A549 (cell line): ENCODE results near the gene CACNA1H. TPM values are rescaled to one million over a fixed set of nuclear protein-coding genes. Genes with fewer than 3 reads are reported as not detected.
"Not testable (repeated sequence)": the region's sequence is repeated elsewhere in the genome, so short reads cannot be mapped to it uniquely, and the experiment has no call there.

Source experiments
- ATAC-seq, 2 experiments: fragments of 200-7000 bp in 1 of 2; fragments of >200 bp in 1 of 2; cut with Nextera tagmentation in 1 of 2; cut with Tn5 transposase in 1 of 2; 3 replicates each; pipeline versions ENCODE4 v1.8.0 to v1.9.1; 2018 to 2020; ENCODE audit warnings: mild to moderate bottlenecking in 1 of 2, moderate library complexity in 1 of 2
- CTCF ChIA-PET: fragments of 300-600 bp; sonication (Branson Sonifier 250); formaldehyde crosslinking; extraction: SDS; loops from one replicate; lab custom pipeline; 2021; ENCODE audit warnings: antibody characterized with exemption, inconsistent platforms; lab: Yijun Ruan, JAX
- POLR2A ChIA-PET: fragments of 350-600 bp; formaldehyde crosslinking; extraction: SDS; loops from one replicate; lab custom pipeline; 2021; ENCODE audit warnings: antibody characterized with exemption, inconsistent platforms; lab: Yijun Ruan, JAX
- DNase-seq, 2 experiments: peaks; one replicate each; pipeline versions ENCODE4 v3.0.0 to v3.0.0-alpha.2; 2011 to 2016; ENCODE audit warnings: low read depth in 1 of 2, low spot score in 1 of 2
- FAIRE-seq: peaks from 2 replicates; lab custom pipeline; 2011; peaks lifted over from hg19 to GRCh38; lab: Jason Lieb, UNC
- H3K27ac ChIP-seq, 2 experiments: fragments of >200 bp; sonication (Bioruptor Twin); formaldehyde crosslinking; 3 replicates each; pipeline ENCODE4 v1.5.1; 2016 to 2017
- H3K4me1 ChIP-seq: fragments of >200 bp; sonication (Bioruptor Twin); formaldehyde crosslinking; 3 replicates; pipeline ENCODE4 v1.6.1; 2016
- H3K4me2 ChIP-seq: fragments of >200 bp; sonication (Bioruptor Twin); formaldehyde crosslinking; 3 replicates; pipeline ENCODE4 v1.6.1; 2016
- H3K4me3 ChIP-seq: fragments of >200 bp; sonication (Bioruptor Twin); formaldehyde crosslinking; 3 replicates; pipeline ENCODE4 v1.5.1; 2016
- H3K9me3 ChIP-seq: fragments of >200 bp; sonication (Bioruptor Twin); formaldehyde crosslinking; 3 replicates; pipeline ENCODE4 v1.6.1; 2016
- CBX8 ChIP-seq: fragments of 200-600 bp; sonication (generic); IDR thresholded peaks from 2 replicates; pipeline ENCODE4 v1.6.1; 2016
- CEBPB ChIP-seq, 2 experiments: fragments of >200 bp in 1 of 2; sonication (Bioruptor Twin) in 1 of 2; formaldehyde crosslinking in 1 of 2; IDR thresholded peaks; 2 replicates each; pipeline ENCODE4 v1.6.1; 2012 to 2016
- EHF ChIP-seq: fragments of 250-450 bp; sonication (Bioruptor Pico); IDR thresholded peaks from 2 replicates; pipeline ENCODE4 v1.5.0; 2020; ENCODE audit warnings: mild to moderate bottlenecking
- EP300 ChIP-seq, 2 experiments: fragments of >200 bp; sonication (Bioruptor Twin); formaldehyde crosslinking; IDR thresholded peaks; 2 replicates in 1 of 2; 3 replicates in 1 of 2; pipeline ENCODE4 v1.6.1; 2016 to 2017
- HDAC2 ChIP-seq: fragments of 200-600 bp; sonication (generic); IDR thresholded peaks from 2 replicates; pipeline ENCODE4 v1.6.1; 2016
- HEYL ChIP-seq: fragments of 250-450 bp; sonication (Bioruptor Pico); IDR thresholded peaks from 2 replicates; pipeline ENCODE4 v1.8.0; 2021; ENCODE audit warnings: mild to moderate bottlenecking, moderate library complexity
- JUNB ChIP-seq: fragments of >200 bp; sonication (Bioruptor Twin); formaldehyde crosslinking; IDR thresholded peaks from 2 replicates; pipeline ENCODE4 v1.6.1; 2016
- KDM1A ChIP-seq: fragments of 200-600 bp; sonication (generic); IDR thresholded peaks from 2 replicates; pipeline ENCODE4 v1.6.1; 2016; ENCODE audit warnings: low read depth, mild to moderate bottlenecking
- KDM5A ChIP-seq: fragments of 200-600 bp; sonication (generic); IDR thresholded peaks from 2 replicates; pipeline ENCODE4 v1.6.1; 2016; ENCODE audit warnings: antibody characterized with exemption, mild to moderate bottlenecking
- MAFK ChIP-seq: fragments of 450-650 bp; IDR thresholded peaks from 2 replicates; pipeline ENCODE4 v1.6.1; 2014; ENCODE audit not compliant: partially characterized antibody
- NR3C1 ChIP-seq: fragments of >200 bp; sonication (Bioruptor Twin); formaldehyde crosslinking; IDR thresholded peaks from 3 replicates; pipeline ENCODE4 v1.6.1; 2017
- RFX5 ChIP-seq: fragments of 450-650 bp; IDR thresholded peaks from 2 replicates; pipeline ENCODE4 v1.7.1; 2014; ENCODE audit warnings: antibody characterized with exemption, mild to moderate bottlenecking, moderate library complexity
- RNF2 ChIP-seq: fragments of 200-600 bp; sonication (generic); IDR thresholded peaks from 2 replicates; pipeline ENCODE4 v1.6.1; 2016; ENCODE audit warnings: low read depth, mild to moderate bottlenecking, antibody characterized with exemption, moderate library complexity, borderline replicate concordance
- SMC3 ChIP-seq: fragments of >200 bp; sonication (Bioruptor Twin); formaldehyde crosslinking; IDR thresholded peaks from 3 replicates; pipeline ENCODE4 v1.6.1; 2018; ENCODE audit warnings: inconsistent platforms
- TFCP2L1 ChIP-seq: fragments of 250-450 bp; sonication (Bioruptor Pico); IDR thresholded peaks from 2 replicates; pipeline ENCODE4 v1.5.0; 2021; ENCODE audit warnings: mild to moderate bottlenecking
- ZNF302 ChIP-seq: fragments of 250-450 bp; sonication (Bioruptor Pico); IDR thresholded peaks from 2 replicates; pipeline ENCODE4 v1.9.0; 2021; ENCODE audit warnings: inconsistent platforms, mild to moderate bottlenecking, moderate library complexity
- ZSCAN20 ChIP-seq: fragments of 250-450 bp; sonication (Bioruptor Pico); IDR thresholded peaks from 2 replicates; pipeline ENCODE4 v1.8.0; 2022; ENCODE audit warnings: mild to moderate bottlenecking, moderate library complexity
- WGBS: methylation state at CpG from one replicate; pipeline ENCODE4 v1.1.6; 2017; ENCODE audit errors: missing lambda C conversion rate; 5-methylcytosine and 5-hydroxymethylcytosine counted together
- polyA plus RNA-seq, 4 experiments: library from polyadenylated mRNA; depleted of rRNA in 3 of 4; stranded (reverse); fragments of >200 nt; fragmentation: RNase III in 1 of 4; extraction: RNeasy Plus Mini Kit Qiagen cat#74134 plus additional on column Dnase treatment in 1 of 4; gene quantifications; 2 replicates in 3 of 4; 3 replicates in 1 of 4; pipeline ENCODE4 v1.2.3, GENCODE V29; 2011 to 2017
- TF ChIP-seq, protein P1 (sequence below): fragments of 250-450 bp; sonication (Bioruptor Pico); IDR thresholded peaks from 2 replicates; pipeline ENCODE4 v1.5.0; 2021; ENCODE audit warnings: mild to moderate bottlenecking, moderate library complexity, borderline replicate concordance
- TF ChIP-seq, protein P2 (sequence below): fragments of >200 bp; sonication (Bioruptor Twin); formaldehyde crosslinking; IDR thresholded peaks from 2 replicates; pipeline ENCODE4 v1.6.1; 2016
- TF ChIP-seq, protein P3 (sequence below): fragments of 200-600 bp; sonication (generic); IDR thresholded peaks from 2 replicates; pipeline ENCODE4 v1.6.1; 2016; ENCODE audit warnings: antibody characterized with exemption, mild to moderate bottlenecking, moderate library complexity

The CACNA1H gene
- polyA plus RNA-seq, 2 of the 4 experiments (the other 2 are of a cell fraction) = 7.2 to 15.8 TPM

DNA sequence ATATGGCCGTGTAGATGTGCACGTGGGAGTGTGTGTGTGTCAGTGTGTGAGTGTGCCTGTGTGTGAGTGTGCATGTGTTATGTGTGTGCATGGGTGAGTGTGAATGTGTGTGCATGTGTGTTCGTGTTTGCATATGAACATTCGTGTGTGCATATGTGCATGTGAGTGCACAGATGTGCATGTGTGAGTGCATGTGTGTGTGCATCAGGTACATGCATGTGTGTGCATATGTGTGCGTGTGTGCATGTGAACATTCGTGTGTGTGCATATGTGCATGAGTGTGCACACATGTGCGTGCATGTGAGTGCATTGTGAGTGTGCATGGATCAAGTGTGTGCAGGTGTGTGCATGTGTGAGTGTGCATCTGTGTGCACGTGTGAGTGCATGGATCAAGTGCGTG, 85.1 kb downstream of the CACNA1H start:
- ATAC-seq (no peak), DNase-seq (no peak), FAIRE-seq (no peak)
- no peak overlapping the region for H3K4me2 ChIP-seq
- 68% methylated on average over 9 of the region's 9 CpGs for WGBS
- no peaks in the 10 kb centered on the region for H3K4me1 ChIP-seq
- CTCF ChIA-PET = interaction anchor here (1.0 to 1.2 kb wide), 3 partner anchors 30 to 181 kb away, joined by 3 to 4 read pairs (median 4); no protein-coding TSS in a partner anchor
- TF ChIP-seq KDM5A = no peak
- no peak for TF ChIP-seq KDM1A
- no peak for TF ChIP-seq CBX8
- TF ChIP-seq EHF (CRISPR knock-in tag) = no peak
- TF ChIP-seq EP300 (IDR thresholded peaks at IDR 0.05) = no peak
- no peak for TF ChIP-seq ZSCAN20 (CRISPR knock-in tag)
- TF ChIP-seq, protein P1, sequence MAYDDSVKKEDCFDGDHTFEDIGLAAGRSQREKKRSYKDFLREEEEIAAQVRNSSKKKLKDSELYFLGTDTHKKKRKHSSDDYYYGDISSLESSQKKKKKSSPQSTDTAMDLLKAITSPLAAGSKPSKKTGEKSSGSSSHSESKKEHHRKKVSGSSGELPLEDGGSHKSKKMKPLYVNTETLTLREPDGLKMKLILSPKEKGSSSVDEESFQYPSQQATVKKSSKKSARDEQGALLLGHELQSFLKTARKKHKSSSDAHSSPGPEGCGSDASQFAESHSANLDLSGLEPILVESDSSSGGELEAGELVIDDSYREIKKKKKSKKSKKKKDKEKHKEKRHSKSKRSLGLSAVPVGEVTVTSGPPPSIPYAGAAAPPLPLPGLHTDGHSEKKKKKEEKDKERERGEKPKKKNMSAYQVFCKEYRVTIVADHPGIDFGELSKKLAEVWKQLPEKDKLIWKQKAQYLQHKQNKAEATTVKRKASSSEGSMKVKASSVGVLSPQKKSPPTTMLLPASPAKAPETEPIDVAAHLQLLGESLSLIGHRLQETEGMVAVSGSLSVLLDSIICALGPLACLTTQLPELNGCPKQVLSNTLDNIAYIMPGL (CRISPR knock-in tag) = no peak
- TF ChIP-seq HEYL = no peak
- TF ChIP-seq HDAC2 = no peak
- no peak for TF ChIP-seq NR3C1
- TF ChIP-seq RNF2 = no peak
- TF ChIP-seq CEBPB (IDR thresholded peaks at IDR 0.05) = no peak
- no peak for TF ChIP-seq RFX5
- TF ChIP-seq, protein P2, sequence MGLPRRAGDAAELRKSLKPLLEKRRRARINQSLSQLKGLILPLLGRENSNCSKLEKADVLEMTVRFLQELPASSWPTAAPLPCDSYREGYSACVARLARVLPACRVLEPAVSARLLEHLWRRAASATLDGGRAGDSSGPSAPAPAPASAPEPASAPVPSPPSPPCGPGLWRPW = no peak
- no peak for TF ChIP-seq TFCP2L1 (CRISPR knock-in tag)
- no peak for TF ChIP-seq SMC3
- no peak for TF ChIP-seq JUNB
- no peak for TF ChIP-seq MAFK
- TF ChIP-seq, protein P3, sequence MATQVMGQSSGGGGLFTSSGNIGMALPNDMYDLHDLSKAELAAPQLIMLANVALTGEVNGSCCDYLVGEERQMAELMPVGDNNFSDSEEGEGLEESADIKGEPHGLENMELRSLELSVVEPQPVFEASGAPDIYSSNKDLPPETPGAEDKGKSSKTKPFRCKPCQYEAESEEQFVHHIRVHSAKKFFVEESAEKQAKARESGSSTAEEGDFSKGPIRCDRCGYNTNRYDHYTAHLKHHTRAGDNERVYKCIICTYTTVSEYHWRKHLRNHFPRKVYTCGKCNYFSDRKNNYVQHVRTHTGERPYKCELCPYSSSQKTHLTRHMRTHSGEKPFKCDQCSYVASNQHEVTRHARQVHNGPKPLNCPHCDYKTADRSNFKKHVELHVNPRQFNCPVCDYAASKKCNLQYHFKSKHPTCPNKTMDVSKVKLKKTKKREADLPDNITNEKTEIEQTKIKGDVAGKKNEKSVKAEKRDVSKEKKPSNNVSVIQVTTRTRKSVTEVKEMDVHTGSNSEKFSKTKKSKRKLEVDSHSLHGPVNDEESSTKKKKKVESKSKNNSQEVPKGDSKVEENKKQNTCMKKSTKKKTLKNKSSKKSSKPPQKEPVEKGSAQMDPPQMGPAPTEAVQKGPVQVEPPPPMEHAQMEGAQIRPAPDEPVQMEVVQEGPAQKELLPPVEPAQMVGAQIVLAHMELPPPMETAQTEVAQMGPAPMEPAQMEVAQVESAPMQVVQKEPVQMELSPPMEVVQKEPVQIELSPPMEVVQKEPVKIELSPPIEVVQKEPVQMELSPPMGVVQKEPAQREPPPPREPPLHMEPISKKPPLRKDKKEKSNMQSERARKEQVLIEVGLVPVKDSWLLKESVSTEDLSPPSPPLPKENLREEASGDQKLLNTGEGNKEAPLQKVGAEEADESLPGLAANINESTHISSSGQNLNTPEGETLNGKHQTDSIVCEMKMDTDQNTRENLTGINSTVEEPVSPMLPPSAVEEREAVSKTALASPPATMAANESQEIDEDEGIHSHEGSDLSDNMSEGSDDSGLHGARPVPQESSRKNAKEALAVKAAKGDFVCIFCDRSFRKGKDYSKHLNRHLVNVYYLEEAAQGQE = no peak
- TF ChIP-seq ZNF302 = no peak
- POLR2A ChIA-PET = no interaction called here
- no peaks in the 10 kb centered on the region for H3K9me3 ChIP-seq
- no peak overlapping the region for H3K27ac ChIP-seq
- no peak overlapping the region for H3K4me3 ChIP-seq

DNA sequence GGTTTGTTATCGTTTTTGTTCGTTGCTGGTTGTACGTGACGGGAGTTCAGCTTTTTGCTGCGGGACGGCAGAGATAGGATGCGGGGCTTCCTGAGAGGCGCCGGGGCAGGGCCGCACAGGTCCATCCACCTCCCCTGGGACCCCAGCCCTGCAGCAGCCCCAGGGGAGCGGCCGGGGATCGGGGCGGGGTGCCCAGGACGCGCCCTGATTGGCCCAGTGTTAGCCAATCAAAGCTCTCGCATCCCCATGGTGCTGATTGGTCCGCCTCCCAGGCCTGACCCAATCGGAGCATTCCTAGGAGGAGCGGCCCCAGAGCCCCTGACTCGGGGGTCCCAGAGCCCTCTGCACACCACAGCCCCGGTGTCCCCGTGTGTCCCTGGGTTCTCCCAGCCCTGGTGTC, 86.0 kb downstream of the CACNA1H start:
- FAIRE-seq, POLR2A ChIA-PET, H3K27ac ChIP-seq, DNase-seq, H3K4me3 ChIP-seq, H3K4me2 ChIP-seq, H3K9me3 ChIP-seq, H3K4me1 ChIP-seq: not testable (repeated sequence)
- 90% methylated on average over 10 of the region's 23 CpGs for WGBS
- CTCF ChIA-PET = interaction anchor here (0.6 to 1.2 kb wide), 4 partner anchors 30 to 182 kb away, joined by 3 to 4 read pairs (median 4); no protein-coding TSS in a partner anchor
- peak; percentile 30 to 46; a peak in 3 of 6 replicates for ATAC-seq

DNA sequence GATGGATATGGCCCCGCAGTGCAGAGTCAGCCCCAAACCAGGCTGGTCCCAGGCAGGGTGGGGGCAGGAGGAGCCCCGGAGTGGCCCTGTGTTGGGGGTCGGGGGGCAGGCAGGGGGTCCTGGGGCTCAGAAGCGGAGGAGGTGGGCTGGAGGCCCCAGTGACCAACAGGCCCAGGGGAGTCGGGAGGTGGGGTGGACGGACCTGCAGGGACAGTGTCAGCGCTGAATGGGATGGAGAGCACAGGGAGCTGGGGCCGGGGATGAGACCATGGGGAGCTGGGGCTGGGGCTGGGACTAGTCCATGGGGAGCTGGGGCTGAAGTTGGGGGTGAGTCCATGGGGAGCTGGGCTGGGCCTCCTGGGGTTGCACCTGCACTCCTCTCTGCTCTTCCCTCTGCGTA, 86.7 kb downstream of the CACNA1H start:
- ATAC-seq, H3K4me2 ChIP-seq, H3K4me1 ChIP-seq, H3K4me3 ChIP-seq, H3K27ac ChIP-seq, H3K9me3 ChIP-seq, FAIRE-seq, DNase-seq, CTCF ChIA-PET, POLR2A ChIA-PET: not testable (repeated sequence)
- WGBS = 83% methylated on average over 1 of the region's 9 CpGs

DNA sequence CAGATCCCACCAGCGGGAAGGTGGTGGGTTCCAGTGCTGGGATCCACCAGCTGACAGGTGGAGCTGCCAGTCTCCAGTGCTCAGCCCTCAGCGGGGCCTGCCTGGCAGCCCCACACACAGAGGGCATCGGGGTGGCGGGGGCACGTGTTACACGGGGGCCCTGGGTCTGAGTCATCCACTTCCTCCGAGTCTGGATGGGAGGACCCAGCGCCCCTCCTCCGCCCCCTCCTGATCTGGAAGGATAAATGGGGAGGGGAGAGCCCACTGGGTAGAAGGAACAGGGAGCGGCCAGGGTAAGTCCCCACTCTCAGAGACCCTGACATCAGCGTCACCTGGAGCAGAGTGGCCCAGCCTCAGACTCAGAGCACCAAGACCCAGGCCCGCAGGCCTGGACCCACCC, 87.5 kb downstream of the CACNA1H start, which contains the start of gene TPSAB1:
TSS of gene TPSAB1 (plus strand) at position 270 of the 400 bp plus-strand sequence. CDS start 234 bp downstream, outside the sequence.
- WGBS = 100% methylated on average over 2 of the region's 12 CpGs
- H3K27ac ChIP-seq, H3K4me1 ChIP-seq, H3K4me3 ChIP-seq, FAIRE-seq, POLR2A ChIA-PET, DNase-seq, CTCF ChIA-PET, H3K9me3 ChIP-seq, H3K4me2 ChIP-seq: not testable (repeated sequence)
- peak in 1 of 2 experiments; percentile 4; a peak in 2 of 6 replicates for ATAC-seq

DNA sequence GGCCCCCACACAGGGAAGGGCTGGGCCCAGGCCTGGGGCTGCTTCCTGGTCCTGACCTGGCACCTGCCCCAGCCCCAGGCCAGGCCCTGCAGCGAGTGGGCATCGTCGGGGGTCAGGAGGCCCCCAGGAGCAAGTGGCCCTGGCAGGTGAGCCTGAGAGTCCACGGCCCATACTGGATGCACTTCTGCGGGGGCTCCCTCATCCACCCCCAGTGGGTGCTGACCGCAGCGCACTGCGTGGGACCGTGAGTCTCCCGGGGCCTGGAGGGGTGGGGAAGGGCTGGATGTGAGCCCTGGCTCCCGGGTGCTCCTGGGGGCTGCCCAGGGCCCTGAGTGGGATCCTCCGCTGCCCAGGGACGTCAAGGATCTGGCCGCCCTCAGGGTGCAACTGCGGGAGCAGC, 88.2 kb downstream of the CACNA1H start:
- DNase-seq, H3K4me1 ChIP-seq, CTCF ChIA-PET, H3K4me3 ChIP-seq, POLR2A ChIA-PET, H3K4me2 ChIP-seq, H3K27ac ChIP-seq, H3K9me3 ChIP-seq, FAIRE-seq: not testable (repeated sequence)
- ATAC-seq = peak in 1 of 2 experiments; percentile 16; a peak in 3 of 6 replicates
- no CpG with 5 or more reads among the region's 15 CpGs for WGBS

DNA sequence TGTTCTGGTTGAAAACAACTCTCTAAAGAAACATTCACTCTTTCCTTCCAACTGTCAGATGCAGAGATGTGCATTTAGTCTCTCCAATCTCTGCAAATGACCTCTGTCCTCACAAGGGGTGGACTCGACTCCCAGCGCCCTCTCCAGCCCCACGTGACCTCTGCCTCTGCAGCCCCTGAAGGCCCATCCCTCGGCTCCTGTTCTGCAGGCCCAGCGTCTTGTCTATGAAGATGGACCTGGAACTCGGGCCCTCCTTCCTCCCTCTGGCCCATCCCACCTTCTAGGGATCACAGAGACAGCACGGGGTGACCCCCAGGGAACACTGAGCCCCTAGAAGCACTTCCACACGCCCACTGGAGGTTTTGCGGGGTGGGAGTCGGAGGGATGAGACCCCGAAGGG, 90.5 kb downstream of the CACNA1H start:
- ATAC-seq, POLR2A ChIA-PET, CTCF ChIA-PET, H3K9me3 ChIP-seq, DNase-seq, H3K27ac ChIP-seq, H3K4me3 ChIP-seq, H3K4me1 ChIP-seq, H3K4me2 ChIP-seq: not testable (repeated sequence)
- 71% methylated on average over 7 of the region's 11 CpGs for WGBS
- FAIRE-seq = peak; percentile 59
